Thymus (tissue), 11 donors: Measurements from ENCODE around the gene NDOR1. TPM values are rescaled to one million over a fixed set of nuclear protein-coding genes. Genes with fewer than 3 reads are reported as not detected.

Experiments
- DNase-seq, 9 donors: peaks; one replicate each; pipeline ENCODE4 v3.0.0-alpha.2; 2013; ENCODE audit warnings: low spot score in 9 of 9, low read depth in 6 of 9, missing footprints in 1 of 9
- H3K27ac ChIP-seq, 2 donors: one replicate each; pipeline ENCODE4 v1.5.1; 2013; ENCODE audit warnings: control low read depth in 1 of 2, low read depth in 1 of 2, low read length in 1 of 2, mild to moderate bottlenecking in 1 of 2, moderate library complexity in 1 of 2
- H3K27me3 ChIP-seq, 2 donors: one replicate each; pipeline ENCODE4 v1.5.1; 2013; ENCODE audit warnings: low read length in 1 of 2; ENCODE audit not compliant: control insufficient read depth in 2 of 2, insufficient read depth in 1 of 2
- H3K36me3 ChIP-seq, 2 donors: one replicate each; pipeline ENCODE4 v1.5.1; 2013; ENCODE audit warnings: low read length in 1 of 2, mild to moderate bottlenecking in 1 of 2, moderate library complexity in 1 of 2; ENCODE audit not compliant: control insufficient read depth in 2 of 2, insufficient read depth in 2 of 2
- H3K4me1 ChIP-seq, 2 donors: one replicate each; pipeline ENCODE4 v1.5.1; 2013; ENCODE audit warnings: low read length in 2 of 2; ENCODE audit not compliant: control insufficient read depth in 2 of 2, insufficient read depth in 2 of 2
- H3K4me3 ChIP-seq, 2 donors: one replicate each; pipeline ENCODE4 v1.5.1; 2013; ENCODE audit warnings: low read length in 2 of 2, control low read depth in 1 of 2, mild to moderate bottlenecking in 1 of 2
- H3K9me3 ChIP-seq, 2 donors: one replicate each; pipeline ENCODE4 v1.5.1; 2013; ENCODE audit warnings: low read length in 1 of 2, mild to moderate bottlenecking in 1 of 2; ENCODE audit not compliant: control insufficient read depth in 2 of 2, insufficient read depth in 1 of 2
- WGBS: extraction: QIAGEN DNeasy Blood & Tissue Kit; methylation state at CpG from one replicate; pipeline ENCODE4 v1.1.7; 2013; 5-methylcytosine and 5-hydroxymethylcytosine counted together
- polyA plus RNA-seq: library from polyadenylated mRNA; stranded (reverse); fragments of 200-250 nt; gene quantifications from one replicate; pipeline ENCODE4 v1.2.3, GENCODE V29; 2013
- total RNA-seq: library from RNA; stranded (reverse); fragments of 120-200 nt; gene quantifications from one replicate; pipeline ENCODE4 v1.2.4, GENCODE V29; 2013
- donor health status: healthy.

Gene NDOR1
- total and polyA plus RNA-seq, 2 donors, result 4.7 to 20.4 TPM

DNA sequence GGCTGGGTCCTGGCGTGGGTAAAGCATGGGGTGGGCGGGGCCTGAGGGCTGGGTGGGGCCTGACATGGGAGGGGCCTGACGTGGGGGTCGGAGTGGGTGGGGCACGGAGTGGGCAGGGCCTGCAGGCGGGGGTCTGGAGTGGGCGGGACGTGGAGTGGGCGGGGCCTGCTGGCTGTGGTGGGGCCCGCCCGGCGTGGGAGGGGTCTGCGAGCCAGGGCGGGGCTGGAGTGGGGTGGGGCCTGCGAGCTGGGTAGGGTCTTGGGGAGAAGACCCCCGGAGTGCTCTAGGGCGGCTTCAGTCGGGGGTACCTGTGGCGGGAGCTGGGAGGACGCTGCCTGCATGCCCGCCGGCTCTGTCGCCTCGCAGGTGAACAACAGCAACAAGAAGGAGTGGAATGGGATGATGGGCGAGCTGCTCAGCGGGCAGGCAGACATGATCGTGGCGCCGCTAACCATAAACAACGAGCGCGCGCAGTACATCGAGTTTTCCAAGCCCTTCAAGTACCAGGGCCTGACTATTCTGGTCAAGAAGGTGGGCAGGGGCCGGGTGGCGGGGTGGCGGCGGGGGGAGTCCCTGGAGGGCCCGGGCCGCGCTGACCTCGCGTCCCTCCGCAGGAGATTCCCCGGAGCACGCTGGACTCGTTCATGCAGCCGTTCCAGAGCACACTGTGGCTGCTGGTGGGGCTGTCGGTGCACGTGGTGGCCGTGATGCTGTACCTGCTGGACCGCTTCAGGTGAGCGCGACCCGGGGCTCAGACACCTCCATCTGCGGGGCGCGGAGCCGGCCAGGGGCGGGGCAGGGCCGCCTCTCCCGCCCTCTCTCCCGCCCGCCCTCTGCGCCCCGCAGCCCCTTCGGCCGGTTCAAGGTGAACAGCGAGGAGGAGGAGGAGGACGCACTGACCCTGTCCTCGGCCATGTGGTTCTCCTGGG is 43.7 kb upstream of the NDOR1 start:
- Histone ChIP-seq H3K4me3 (no peak overlapping the region), H3K27me3 (peaks cover 48 to 99% of the 10 kb centered on the region in 2 donors), H3K36me3 (no peaks in the 10 kb centered on the region), H3K9me3 (no peaks in the 10 kb centered on the region), H3K27ac (no peak overlapping the region), H3K4me1 (peaks cover under 1 to 11% of the 10 kb centered on the region in 2 donors)
- DNase-seq, result no peak
- WGBS, result 46% methylated on average over 69 of the region's 71 CpGs

DNA sequence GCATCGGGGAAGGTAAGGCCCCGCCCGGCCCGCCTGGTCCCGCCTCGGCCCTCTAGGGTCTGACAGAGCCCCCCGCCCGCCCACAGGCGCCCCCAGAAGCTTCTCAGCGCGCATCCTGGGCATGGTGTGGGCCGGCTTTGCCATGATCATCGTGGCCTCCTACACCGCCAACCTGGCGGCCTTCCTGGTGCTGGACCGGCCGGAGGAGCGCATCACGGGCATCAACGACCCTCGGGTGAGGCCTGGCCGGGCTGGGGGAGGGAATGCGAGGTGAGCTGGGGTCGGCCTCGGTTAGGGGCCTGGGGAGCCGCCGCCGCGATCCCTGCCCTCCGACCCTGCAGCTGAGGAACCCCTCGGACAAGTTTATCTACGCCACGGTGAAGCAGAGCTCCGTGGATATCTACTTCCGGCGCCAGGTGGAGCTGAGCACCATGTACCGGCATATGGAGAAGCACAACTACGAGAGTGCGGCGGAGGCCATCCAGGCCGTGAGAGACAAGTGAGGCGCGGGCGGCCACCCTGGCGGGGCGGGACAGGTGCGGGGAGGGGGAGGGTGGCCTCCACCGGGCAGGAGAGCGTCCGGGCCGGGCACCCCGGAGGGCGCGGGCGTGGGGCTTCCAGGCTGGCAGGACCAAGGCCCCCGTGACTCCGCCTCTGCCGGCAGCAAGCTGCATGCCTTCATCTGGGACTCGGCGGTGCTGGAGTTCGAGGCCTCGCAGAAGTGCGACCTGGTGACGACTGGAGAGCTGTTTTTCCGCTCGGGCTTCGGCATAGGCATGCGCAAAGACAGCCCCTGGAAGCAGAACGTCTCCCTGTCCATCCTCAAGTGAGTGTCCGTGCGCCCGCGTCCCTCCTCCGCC is 42.8 kb upstream of the NDOR1 start:
- Histone ChIP-seq H3K36me3 (no peaks in the 10 kb centered on the region), H3K27ac (no peak overlapping the region), H3K4me3 (no peak overlapping the region), H3K4me1 (peaks cover 0 to 10% of the 10 kb centered on the region in 2 donors), H3K27me3 (peaks cover 54 to 99% of the 10 kb centered on the region in 2 donors), H3K9me3 (no peaks in the 10 kb centered on the region)
- peak in 1 of 9 donors; percentile 70 for DNase-seq
- 60% methylated on average over 74 of the region's 74 CpGs for WGBS

DNA sequence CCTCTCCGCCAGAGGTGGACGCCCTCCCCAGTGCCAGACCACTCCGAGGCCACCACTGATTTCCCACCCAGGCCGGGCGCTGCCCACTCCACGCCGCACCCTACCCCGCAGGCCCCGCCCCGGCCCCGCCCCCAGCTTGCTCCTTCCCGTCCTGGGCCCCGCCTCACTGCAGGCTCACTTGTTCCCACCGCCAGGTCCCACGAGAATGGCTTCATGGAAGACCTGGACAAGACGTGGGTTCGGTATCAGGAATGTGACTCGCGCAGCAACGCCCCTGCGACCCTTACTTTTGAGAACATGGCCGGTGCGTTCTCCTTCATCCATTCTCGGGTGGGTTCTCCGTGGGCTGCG is 42.2 kb upstream of the NDOR1 start:
- H3K36me3 ChIP-seq, result no peaks in the 10 kb centered on the region
- peaks cover 2 to 12% of the 10 kb centered on the region in 2 donors for H3K4me1 ChIP-seq
- H3K9me3 ChIP-seq, result no peaks in the 10 kb centered on the region
- no peak overlapping the region for H3K4me3 ChIP-seq
- no peak overlapping the region for H3K27ac ChIP-seq
- DNase-seq, result no peak
- H3K27me3 ChIP-seq, result peaks cover 60 to 99% of the 10 kb centered on the region in 2 donors
- 76% methylated on average over 26 of the region's 26 CpGs for WGBS

DNA sequence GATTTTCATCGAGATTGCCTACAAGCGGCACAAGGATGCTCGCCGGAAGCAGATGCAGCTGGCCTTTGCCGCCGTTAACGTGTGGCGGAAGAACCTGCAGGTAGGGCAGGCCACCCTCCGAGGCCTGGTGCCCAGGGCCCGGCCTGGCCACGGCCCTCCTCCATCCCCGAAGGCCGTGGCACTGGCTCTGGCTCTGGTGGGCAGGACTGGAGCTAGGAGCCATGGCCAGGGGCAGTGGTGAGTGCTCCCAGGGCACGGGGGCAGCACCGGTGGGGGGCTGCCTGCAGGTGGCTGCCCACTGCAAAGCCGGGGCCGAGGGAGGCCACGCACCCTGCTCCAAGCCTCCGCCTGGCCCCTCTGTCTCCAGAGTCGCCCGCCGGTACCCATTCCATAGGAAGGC is 41.7 kb upstream of the NDOR1 start:
- H3K27ac ChIP-seq, result no peak overlapping the region
- H3K4me3 ChIP-seq, result no peak overlapping the region
- no peaks in the 10 kb centered on the region for H3K9me3 ChIP-seq
- H3K27me3 ChIP-seq, result peaks cover 65 to 99% of the 10 kb centered on the region in 2 donors
- no peaks in the 10 kb centered on the region for H3K36me3 ChIP-seq
- peaks cover 5 to 12% of the 10 kb centered on the region in 2 donors for H3K4me1 ChIP-seq
- 94% methylated on average over 22 of the region's 22 CpGs for WGBS
- DNase-seq, result no peak

DNA sequence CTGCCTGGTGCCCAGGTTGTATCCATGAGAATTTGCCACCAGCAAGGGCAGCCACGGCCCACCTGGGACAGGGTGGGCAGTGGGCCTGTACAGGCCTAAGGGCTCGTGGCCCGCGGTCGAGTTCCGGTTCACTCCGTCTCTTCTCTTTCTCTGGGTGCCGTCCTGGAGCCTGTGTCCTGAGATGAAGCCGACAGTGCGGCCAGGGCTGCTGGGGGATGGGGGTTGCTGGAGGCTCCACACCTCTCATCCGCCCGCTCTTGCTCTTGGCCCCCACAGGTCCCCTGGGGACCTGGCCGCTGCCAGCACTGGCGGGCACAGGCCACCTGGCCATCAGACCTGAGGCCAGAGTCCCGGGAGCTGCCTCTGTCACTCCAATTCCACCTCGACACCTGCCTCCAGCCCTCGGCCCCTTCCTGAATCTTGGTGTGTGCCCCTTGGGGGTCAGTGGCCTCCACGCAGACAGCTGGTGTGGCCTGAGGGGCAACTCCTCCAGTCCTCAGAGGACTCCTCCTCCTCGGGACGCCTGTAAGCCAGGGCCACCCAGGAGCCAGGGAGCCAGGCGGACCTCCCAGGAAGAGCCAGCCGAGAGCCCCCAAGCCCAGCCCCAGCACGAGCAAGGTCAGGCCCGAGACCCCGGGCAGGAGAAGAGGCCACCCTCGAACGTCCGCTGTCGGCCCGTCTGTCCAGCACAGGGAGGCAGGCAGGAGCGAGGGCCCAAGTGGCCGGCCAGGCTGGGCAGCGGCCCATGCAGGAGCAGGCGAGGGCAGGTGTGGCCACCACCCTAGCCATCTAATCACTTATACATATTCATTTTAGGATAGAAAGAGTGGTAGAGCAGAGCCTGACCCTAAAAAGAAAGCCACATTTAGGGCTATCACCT is 40.9 kb upstream of the NDOR1 start:
- peaks cover 9 to 12% of the 10 kb centered on the region in 2 donors for H3K4me1 ChIP-seq
- WGBS, result 94% methylated on average over 34 of the region's 34 CpGs
- no peak for DNase-seq

DNA sequence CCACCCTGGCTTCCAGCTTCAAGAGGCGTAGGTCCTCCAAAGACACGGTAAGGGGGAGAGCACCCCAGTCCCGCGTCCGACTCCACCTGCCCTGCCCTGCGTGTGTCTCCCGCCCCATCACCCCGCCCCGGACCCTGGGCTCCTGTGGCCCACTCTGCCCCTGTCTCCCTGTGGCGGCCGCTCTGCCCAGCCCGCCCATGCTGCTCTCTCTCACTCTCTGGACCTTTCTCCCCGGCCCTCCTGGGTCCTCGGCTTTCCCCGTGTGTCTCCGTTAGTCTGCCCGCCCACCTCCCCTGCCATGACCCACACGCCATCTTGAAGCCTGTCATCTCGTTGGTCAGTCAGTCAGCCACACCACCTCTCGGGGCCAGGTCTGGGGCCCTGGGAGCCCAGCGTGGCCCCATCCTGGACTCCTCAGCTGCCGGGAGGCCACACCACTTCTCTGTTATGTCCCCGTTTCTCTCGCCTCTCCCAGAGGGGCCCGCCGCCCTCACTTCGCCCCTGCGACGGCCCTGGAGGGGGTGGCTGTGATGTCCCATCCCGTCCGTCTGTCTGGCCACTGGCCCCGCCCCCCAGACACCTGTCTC is 40.2 kb upstream of the NDOR1 start:
- no peak overlapping the region for H3K27ac ChIP-seq
- no peaks in the 10 kb centered on the region for H3K9me3 ChIP-seq
- WGBS, result 96% methylated on average over 32 of the region's 32 CpGs
- H3K36me3 ChIP-seq, result no peaks in the 10 kb centered on the region
- peaks cover 75 to 99% of the 10 kb centered on the region in 2 donors for H3K27me3 ChIP-seq
- peaks cover 9 to 18% of the 10 kb centered on the region in 2 donors for H3K4me1 ChIP-seq
- DNase-seq, result no peak
- no peak overlapping the region for H3K4me3 ChIP-seq

More for the DNA sequence above, 40.9 kb upstream of the NDOR1 start:
- Histone ChIP-seq H3K4me3 (no peak overlapping the region), H3K9me3 (no peaks in the 10 kb centered on the region), H3K27ac (no peak overlapping the region), H3K36me3 (no peaks in the 10 kb centered on the region), H3K27me3 (peaks cover 73 to 99% of the 10 kb centered on the region in 2 donors)

DNA sequence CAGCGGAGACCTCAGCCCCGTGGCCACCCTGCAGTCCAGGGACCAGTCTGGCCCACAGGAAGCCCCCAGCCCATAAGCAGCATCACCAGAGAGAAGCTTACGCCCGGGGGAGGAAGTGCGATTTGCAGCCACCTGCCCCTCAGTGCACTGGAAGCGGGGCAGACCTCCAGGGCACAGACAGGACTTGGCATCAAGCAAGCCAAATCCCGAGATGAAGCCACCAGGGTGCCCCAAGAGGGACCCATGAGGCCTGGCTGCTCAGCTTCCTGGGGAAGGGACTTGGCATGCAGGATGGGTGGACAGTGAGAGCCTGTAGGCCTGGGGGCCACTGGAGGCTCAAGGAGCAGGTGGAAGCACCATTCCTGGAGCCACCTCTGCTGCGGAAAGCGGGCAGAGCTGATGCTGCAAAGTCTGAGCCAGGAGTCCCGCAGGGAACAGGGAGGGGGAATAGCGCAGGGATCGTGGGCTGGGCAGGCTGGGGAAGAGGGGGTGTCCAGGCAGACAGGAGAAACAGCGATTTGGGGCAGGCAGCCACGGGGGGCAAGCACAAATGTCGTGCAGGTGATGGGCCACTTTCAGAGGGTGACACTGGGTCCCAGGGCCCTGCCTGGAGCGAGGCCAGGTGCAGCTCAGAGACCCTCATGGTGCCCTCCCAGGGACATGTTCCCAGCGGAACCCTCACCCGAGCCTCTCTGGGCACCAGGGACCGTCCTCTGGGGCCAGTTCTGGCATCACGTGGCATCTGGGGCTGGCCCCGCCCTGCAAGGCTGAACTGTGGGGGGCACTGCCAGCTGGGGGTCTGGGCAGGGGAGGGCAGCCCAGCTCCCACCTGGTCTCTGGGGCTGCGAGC is 38.9 kb upstream of the NDOR1 start:
- Histone ChIP-seq H3K9me3 (no peaks in the 10 kb centered on the region), H3K27me3 (peaks cover 76 to 100% of the 10 kb centered on the region in 2 donors), H3K27ac (no peak overlapping the region), H3K36me3 (no peaks in the 10 kb centered on the region), H3K4me3 (no peak overlapping the region), H3K4me1 (peaks cover 9 to 19% of the 10 kb centered on the region in 2 donors)
- no peak for DNase-seq
- WGBS, result 89% methylated on average over 22 of the region's 22 CpGs
